Stimulated activated CD8-positive, alpha-beta memory T cell treated with anti-CD3 and anti-CD28 coated beads, Interleukin-15, amount 100 ng/mL, for 1 hour (primary cell): Measurements from ENCODE around the gene TINCR.
"Not testable (repeated sequence)": the region's sequence is repeated elsewhere in the genome, so short reads cannot be mapped to it uniquely, and the experiment has no call there.

Experiments used
- DNase-seq: peaks from one replicate; pipeline ENCODE4 v3.0.0-alpha.2; 2020; ENCODE audit warnings: low read depth

The TINCR gene

DNA sequence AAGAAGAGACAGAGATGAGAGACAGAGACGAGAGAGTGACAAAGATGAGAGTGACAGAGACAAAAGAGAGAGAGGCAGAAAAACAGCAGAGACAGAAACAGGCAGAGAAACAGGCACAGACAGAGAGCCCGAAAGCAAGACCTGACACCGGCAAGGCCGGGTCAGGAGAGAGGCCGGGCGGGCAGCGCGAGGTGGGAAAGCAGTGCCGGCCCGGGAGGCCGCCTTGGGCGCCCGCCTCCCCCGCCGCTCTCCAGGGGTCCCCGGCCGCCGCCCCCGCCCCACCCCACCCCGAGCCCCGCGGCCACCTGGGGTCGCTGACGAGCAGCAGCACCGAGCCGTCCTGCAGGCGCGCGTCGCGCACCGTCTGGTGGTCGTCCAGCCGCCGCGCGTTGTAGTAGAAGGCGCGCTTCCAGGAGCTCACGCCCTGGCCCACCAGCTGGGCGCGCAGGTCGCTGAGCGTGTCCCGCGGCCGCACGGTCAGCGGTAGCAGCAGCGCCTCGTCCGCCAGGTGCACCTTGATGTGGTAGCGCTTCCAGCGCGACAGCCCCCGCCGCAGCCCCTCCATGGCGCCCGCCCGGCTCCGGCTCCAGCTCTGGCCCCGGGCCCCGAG lies at the start of gene TINCR:
TSS of gene TINCR (minus strand) at position 594 of the 610 bp plus-strand sequence.
- DNase-seq: no peak

DNA sequence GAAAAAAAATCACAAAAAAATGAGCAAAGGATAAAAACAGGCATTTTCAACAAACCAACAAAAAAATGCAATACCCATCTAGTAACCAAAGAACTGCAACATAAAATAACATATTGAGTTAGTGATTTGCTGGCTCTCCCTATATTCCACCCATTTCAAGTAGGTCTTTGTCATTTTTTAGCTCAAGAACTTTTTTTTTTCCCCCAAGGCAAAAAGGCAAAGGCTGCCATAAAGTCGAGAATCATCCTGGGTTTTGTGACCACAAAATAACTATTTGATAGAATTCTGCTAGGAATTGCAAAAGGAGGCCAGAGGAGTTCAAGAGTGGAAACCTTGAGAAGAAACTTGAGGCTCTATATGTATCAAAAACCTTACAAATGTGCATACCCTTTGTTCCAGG lies 49.3 kb upstream of the TINCR start:
- no peak for DNase-seq

GRCh38 chr19:5615756-5616327 lies 48.1 kb upstream of the TINCR start:
- DNase-seq: no peak

- DNase-seq: no peak
These were observed 45.4 kb upstream of the TINCR start for GRCh38 chr19:5612891-5613865.

GRCh38 chr19:5609881-5610448 lies 42.2 kb upstream of the TINCR start:
- DNase-seq: no peak

DNA sequence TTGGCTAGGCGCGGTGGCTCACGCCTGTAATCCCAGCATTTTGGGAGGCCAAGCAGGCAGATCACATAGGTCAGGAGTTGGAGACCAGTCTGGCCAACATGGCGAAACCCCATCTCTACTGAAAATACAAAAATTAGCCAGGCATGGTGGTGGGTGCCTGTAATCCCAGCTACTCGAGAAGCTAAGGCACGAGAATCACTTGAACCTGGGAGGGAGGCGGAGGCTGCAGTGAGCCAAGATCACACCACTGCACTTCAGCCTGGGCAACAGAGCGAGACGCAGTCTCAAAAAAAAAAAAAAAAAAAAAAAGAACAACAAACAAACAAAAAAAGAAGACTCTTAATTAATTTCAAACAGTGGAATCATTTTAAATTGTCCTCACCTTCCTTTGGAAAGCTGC lies 41.0 kb upstream of the TINCR start:
- not testable (repeated sequence) for DNase-seq

DNA sequence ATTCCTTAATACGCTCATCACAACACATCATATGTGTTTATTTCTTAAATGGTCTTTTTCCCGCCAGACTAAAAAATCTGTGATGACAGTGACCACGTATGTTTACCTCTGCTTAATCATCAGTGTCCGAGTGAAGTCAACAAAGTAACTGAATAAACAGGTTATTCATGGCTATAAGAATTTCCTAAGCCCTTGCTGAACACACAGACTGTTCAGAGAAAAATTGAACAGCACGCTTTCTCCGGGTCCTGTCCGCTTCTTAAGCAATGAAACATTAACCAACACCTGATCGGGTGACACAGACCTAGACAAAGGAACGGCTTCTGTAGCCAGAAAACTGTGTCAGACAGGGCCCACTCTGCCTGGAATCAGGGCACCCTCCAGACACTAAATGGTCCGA lies 40.5 kb upstream of the TINCR start:
- no peak for DNase-seq

DNA sequence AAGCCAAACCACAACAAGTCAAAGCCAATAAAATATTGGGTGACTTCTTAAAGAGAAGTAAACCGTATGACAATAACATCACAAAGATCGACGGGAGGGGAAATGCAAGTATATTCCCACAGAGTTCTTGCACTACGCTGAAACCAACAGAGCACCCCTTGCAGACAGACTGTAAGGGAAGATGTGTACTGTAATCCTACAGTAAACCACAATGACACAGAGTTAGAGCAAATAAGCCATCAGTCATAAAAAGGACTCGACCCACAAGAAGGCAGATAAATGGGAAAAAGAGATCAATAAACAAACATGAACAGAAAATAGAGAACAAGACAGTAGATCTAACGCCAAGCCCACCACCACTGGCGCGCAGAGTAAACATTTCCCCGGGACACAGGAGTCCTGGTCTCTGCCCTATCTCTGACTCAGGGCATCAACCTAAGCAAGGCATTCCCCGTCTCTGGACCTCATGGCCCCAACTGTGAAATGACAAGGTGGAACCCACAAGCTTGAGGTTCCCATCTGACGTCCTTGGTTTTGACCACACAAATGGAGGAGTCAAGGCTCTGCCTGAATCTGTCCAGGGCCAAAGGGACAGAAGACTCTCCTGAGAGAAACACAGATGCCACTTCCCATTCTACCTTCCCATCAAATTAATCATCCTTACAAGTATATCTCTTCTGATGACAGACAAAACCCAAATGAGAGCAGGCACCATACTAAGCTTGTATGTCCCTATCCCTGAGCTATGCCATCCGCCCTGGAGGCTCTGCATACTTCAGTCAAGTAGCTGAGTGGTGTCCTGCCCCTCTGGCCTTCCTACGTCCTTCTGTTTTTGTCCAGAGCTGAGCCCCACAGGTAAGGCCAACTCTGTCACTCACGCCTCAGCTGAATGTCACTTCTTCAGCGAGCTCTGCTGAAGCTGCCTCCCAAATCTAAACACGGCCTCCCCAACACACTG lies 39.8 kb upstream of the TINCR start:
- DNase-seq: no peak

DNA sequence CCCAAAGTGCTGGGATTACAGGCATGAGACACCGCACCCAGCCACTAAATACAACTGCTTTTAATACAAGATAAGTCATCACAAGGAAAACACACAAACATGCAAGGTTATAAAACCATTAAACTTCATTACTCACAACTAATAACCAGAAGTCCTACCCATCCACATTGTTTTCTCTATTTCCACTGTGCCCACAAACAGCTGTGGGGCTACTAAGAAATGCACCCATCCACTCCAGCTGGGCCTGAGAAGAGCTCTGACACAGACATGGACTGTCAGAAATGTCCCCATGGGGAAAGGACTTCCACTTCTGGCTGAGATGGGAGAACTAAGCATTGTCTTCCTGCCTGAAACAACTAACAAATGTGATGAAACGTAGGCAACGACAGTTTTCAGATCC lies 37.6 kb upstream of the TINCR start:
- no peak for DNase-seq

- no peak for DNase-seq
These were observed 35.9 kb upstream of the TINCR start for GRCh38 chr19:5603626-5604025.

- DNase-seq: no peak
These were observed 33.0 kb upstream of the TINCR start for GRCh38 chr19:5600797-5601196.

GRCh38 chr19:5595745-5596144 lies 28.0 kb upstream of the TINCR start:
- DNase-seq: no peak

DNA sequence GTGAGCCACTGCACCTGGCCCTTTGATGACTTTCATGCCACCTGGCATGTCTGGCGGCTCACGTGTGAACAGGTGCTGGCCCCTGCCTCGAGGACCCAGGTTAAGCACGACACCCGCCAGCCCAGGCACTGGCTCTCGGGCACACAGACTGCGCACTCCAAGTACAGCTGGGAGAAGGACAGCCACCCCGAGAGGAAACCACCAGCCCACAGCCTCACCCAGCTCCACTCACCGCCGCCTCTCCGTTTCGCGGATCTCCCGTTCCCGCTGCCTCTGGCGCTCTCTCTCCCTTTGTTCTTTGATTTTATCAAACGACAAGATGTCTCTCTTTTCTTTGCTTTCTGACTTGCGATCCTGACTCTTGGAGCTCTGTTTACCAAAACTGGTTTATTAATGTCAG lies 27.4 kb upstream of the TINCR start:
- no peak for DNase-seq

DNA sequence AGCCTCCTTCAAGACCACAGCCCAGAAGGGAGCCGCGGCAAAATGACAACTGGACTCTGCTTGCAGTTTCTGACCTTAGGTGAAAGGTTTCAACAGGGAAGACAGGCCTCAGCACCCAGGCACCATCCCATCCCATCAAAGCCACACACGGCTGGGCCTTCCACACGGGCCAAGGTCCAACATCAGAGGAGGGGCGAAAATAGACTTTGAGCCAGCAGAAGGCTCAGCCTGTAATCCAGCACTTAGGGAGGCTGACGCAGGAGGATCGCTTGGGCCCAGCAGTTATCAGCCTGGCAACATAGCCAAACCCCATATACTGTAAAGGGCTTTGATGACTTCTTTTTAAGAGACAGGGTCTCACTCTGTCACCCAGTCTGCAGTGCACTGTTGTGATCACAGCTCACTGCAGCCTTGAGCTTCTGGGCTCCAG lies 26.8 kb upstream of the TINCR start:
- DNase-seq: no peak

- DNase-seq: no peak
These were observed 25.8 kb upstream of the TINCR start for GRCh38 chr19:5593343-5594255.

DNA sequence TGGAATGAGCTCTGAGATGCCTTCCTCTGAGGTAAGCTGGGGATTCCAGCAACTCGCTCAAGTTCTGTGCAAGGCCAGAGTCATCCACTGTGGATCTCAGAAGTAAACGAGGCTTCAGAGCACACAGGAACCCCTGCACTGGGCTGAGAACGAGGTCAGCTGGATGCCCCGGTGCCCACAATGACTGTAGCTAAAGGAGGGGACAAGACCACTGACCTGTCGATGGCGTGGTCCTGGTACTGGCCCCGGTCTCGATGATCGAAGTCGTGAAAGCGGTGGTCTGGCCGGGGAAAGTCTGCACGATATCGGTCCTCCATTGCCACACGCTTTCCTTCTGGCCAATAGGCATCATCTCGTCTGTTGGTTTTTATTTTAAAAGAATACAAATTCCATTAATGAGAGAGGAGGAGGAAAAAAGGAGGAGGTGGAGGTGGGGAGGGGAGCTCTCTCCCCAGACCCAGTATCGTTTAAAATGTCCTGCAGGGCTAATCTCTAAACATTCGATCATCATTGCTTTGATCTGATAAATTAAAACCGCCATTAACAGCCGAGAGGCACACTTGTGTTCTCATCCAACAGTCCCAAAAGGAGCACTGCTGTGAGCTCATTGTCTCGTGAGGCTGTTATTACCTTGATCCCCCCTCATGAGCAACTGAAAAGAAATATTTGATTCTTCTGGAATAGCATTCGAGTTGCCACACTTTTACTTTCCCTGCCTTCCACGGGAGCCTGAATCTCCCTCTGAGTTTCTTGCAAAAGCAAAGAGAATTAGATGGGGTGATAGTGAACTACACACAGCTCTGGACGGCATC lies 25.0 kb upstream of the TINCR start:
- DNase-seq: no peak

- DNase-seq: no peak
These were observed 23.7 kb upstream of the TINCR start for GRCh38 chr19:5591476-5591875.

- no peak for DNase-seq
These were observed 23.1 kb upstream of the TINCR start for GRCh38 chr19:5590865-5591154.

GRCh38 chr19:5590151-5590864 lies 22.6 kb upstream of the TINCR start:
- DNase-seq: no peak
